Keratinocyte (primary cell): ENCODE measurements around the gene AOPEP. TPM values are rescaled to one million over a fixed set of nuclear protein-coding genes. Genes with fewer than 3 reads are reported as not detected.
A peak's percentile ranks its signal among the peaks of the same experiment; 100 is the strongest.

Experiments used
- DNase-seq: peaks from one replicate; pipeline ENCODE4 v3.0.0-alpha.2; 2011; ENCODE audit warnings: low read depth, missing footprints, low spot score
- FAIRE-seq: peaks from 2 replicates; lab custom pipeline; 2011; peaks lifted over from hg19 to GRCh38; lab: Jason Lieb, UNC
- H2AFZ ChIP-seq: 2 replicates; pipeline ENCODE4 v1.6.0; 2012; ENCODE audit warnings: low read length, control low read depth, inconsistent platforms; ENCODE audit not compliant: control insufficient read depth
- H3K27ac ChIP-seq: 2 replicates; pipeline ENCODE4 v1.5.1; 2011; ENCODE audit warnings: low read length; ENCODE audit not compliant: control insufficient read depth, insufficient read depth
- H3K27me3 ChIP-seq: 3 replicates; pipeline ENCODE4 v1.6.0; 2011; ENCODE audit warnings: low read length; ENCODE audit not compliant: control insufficient read depth, insufficient read depth; ENCODE audit errors: extremely low read depth
- H3K36me3 ChIP-seq, 2 experiments: 2 replicates in 1 of 2; 3 replicates in 1 of 2; pipeline ENCODE4 v1.5.1; 2011; ENCODE audit warnings: low read length in 2 of 2, mild to moderate bottlenecking in 1 of 2; ENCODE audit not compliant: control insufficient read depth in 2 of 2, insufficient read depth in 2 of 2; ENCODE audit errors: extremely low read depth in 1 of 2
- H3K4me1 ChIP-seq: 3 replicates; pipeline ENCODE4 v1.5.1; 2011; ENCODE audit warnings: low read length; ENCODE audit not compliant: control insufficient read depth, insufficient read depth; ENCODE audit errors: extremely low read depth
- H3K4me2 ChIP-seq: 3 replicates; pipeline ENCODE4 v1.6.0; 2011; ENCODE audit warnings: low read depth, low read length; ENCODE audit not compliant: control insufficient read depth, insufficient read depth; ENCODE audit errors: extremely low read depth
- H3K4me3 ChIP-seq, 3 experiments: fragments of 200-600 bp in 1 of 3; sonication (generic) in 1 of 3; 2 replicates in 2 of 3; 3 replicates in 1 of 3; pipeline ENCODE4 v1.5.1; 2011 to 2016; ENCODE audit warnings: low read length in 3 of 3, mild to moderate bottlenecking in 3 of 3, control low read depth in 2 of 3, inconsistent platforms in 1 of 3, low read depth in 1 of 3, mixed read lengths in 1 of 3, mixed run types in 1 of 3, moderate library complexity in 1 of 3; ENCODE audit not compliant: control insufficient read depth in 2 of 3, insufficient read depth in 2 of 3; ENCODE audit errors: extremely low read depth in 1 of 3
- H3K79me2 ChIP-seq: 2 replicates; pipeline ENCODE4 v1.6.0; 2012; ENCODE audit warnings: low read length; ENCODE audit not compliant: control insufficient read depth, insufficient read depth
- H3K9ac ChIP-seq: 3 replicates; pipeline ENCODE4 v1.6.0; 2011; ENCODE audit warnings: low read length; ENCODE audit not compliant: control insufficient read depth, insufficient read depth; ENCODE audit errors: extremely low read depth
- H3K9me1 ChIP-seq: 3 replicates; pipeline ENCODE4 v1.6.0; 2011; ENCODE audit warnings: low read length; ENCODE audit not compliant: control insufficient read depth, insufficient read depth; ENCODE audit errors: extremely low read depth
- H3K9me3 ChIP-seq: 2 replicates; pipeline ENCODE4 v1.5.1; 2012; ENCODE audit warnings: low read depth, low read length; ENCODE audit not compliant: control insufficient read depth
- H4K20me1 ChIP-seq: 3 replicates; pipeline ENCODE4 v1.6.0; 2011; ENCODE audit warnings: low read length; ENCODE audit not compliant: control insufficient read depth, insufficient read depth; ENCODE audit errors: extremely low read depth
- CTCF ChIP-seq, 3 experiments: IDR thresholded peaks in 1 of 3; conservative IDR thresholded peaks in 1 of 3; optimal IDR thresholded peaks in 1 of 3; 2 replicates in 2 of 3; 3 replicates in 1 of 3; pipeline versions ENCODE3 to v1.5.1; 2011; ENCODE audit warnings: low read length in 3 of 3, mild to moderate bottlenecking in 3 of 3, moderate library complexity in 2 of 3, control low read depth in 1 of 3, inconsistent platforms in 1 of 3; ENCODE audit not compliant: insufficient read depth in 2 of 3; ENCODE audit errors: extremely low read depth in 1 of 3
- EZH2 ChIP-seq: IDR thresholded peaks from one replicate; pipeline ENCODE4 v1.6.1; 2012; ENCODE audit warnings: inconsistent platforms, mild to moderate bottlenecking, low read length, moderate library complexity
- dilution Hi-C: fragments of 300-500 bp; cut with MboI; formaldehyde crosslinking; loops from one replicate; pipeline ENCODE4 v1.7.0; 2020; ENCODE audit warnings: low sequenced_read_pairs; ENCODE audit not compliant: extremely low pct_ligation_motif_present
- polyA plus RNA-seq, 5 experiments: library from polyadenylated mRNA; depleted of rRNA in 3 of 5; stranded (reverse) in 3 of 5; stranded (forward) in 1 of 5; unstranded in 1 of 5; fragments of >200 nt; gene quantifications; 1 replicate in 1 of 5; 2 replicates in 3 of 5; 3 replicates in 1 of 5; pipeline versions ENCODE4 v1.2.1 to v1.2.3, GENCODE V29; 2011 to 2012; ENCODE audit warnings: missing spikeins in 2 of 5, low read depth in 1 of 5, low replicate concordance in 1 of 5

The AOPEP gene
- polyA plus RNA-seq, 1 donor (not counting 4 experiments of a cell fraction or from before 2014, with no cell fraction given): 27.0 TPM

DNA sequence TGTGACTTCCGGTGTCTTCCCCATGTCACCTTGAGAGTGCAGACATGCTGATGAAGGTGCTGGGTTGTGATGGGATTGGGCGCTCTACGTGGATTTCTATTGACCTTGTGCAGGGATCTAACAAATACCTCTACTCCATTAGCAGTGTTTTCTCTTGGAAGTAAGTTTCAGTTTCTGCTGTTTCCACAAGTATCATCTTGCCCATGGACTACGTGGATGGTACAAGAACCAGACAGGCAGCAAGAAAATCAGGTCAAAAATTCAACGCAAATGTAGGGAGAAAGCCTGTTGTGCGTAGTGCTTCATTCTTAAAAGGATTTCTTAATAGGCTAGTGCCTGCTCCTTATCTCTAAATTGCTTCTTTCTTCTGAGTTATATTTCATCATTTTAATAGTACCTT is 60.8 kb downstream of the AOPEP start:
- peak overlapping the region; percentile 45 for H3K27ac ChIP-seq
- FAIRE-seq (peak; percentile 69), DNase-seq (no peak)

DNA sequence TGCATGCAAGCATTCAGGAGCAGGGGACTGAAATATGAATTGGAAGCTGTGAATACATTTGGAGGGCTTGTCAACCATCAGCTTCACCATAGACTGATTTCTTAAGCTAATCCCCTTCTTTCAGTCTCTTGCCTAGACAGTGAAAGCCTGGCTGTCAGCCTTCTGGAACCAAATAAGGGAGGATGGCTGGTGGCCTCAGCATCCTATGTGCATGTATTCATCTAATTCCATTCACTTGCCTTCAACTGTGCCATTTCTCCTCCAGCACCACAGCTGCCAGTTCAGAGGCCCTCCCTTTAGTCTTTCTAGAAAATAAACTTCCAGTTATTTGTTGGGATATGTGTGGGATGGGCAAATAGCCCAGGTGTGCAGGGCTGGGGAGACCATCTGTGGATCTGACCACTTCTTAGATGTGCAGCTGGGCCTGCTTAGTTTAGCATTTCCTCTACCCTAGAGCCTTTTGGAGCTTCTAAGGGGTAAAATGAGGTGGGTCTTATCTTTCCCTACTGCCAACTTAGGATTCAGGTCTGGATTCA is 62.1 kb downstream of the AOPEP start:
- H3K4me1 ChIP-seq: peaks cover 19% of the 10 kb centered on the region

More for the DNA sequence above, 60.8 kb downstream of the AOPEP start:
- Histone ChIP-seq H3K27me3 (no peaks in the 10 kb centered on the region), H3K4me3 (peak overlapping the region in 2 of 3 experiments; percentile 48 to 54), H3K79me2 (no peaks in the 10 kb centered on the region), H3K4me2 (peak overlapping the region; percentile 75), H2AFZ (peak overlapping the region; percentile 60), H3K36me3 (no peaks in the 10 kb centered on the region), H3K4me1 (peaks cover 24% of the 10 kb centered on the region), H3K9me1 (no peaks in the 10 kb centered on the region), H4K20me1 (no peaks in the 10 kb centered on the region), H3K9ac (peak overlapping the region; percentile 62), H3K9me3 (no peaks in the 10 kb centered on the region)
- TF ChIP-seq EZH2 (no peak), CTCF (optimal IDR thresholded peaks at IDR 0.05 in 1 of 3, IDR thresholded peaks at IDR 0.05 in 1 of 3, conservative IDR thresholded peaks at IDR 0.05 in 1 of 3; ENCODE audit: extremely low read depth in 1 of 3, insufficient read depth in 2 of 3, low read length in 3 of 3) (no peak)
- dilution Hi-C loops: no loop called here

More for the DNA sequence above, 62.1 kb downstream of the AOPEP start:
- Histone ChIP-seq H3K9me1 (no peaks in the 10 kb centered on the region), H3K9me3 (no peaks in the 10 kb centered on the region), H3K9ac (no peak overlapping the region), H3K4me2 (no peak overlapping the region), H3K27me3 (no peaks in the 10 kb centered on the region), H3K79me2 (no peaks in the 10 kb centered on the region), H2AFZ (no peak overlapping the region), H4K20me1 (no peaks in the 10 kb centered on the region), H3K27ac (no peak overlapping the region), H3K4me3 (no peak overlapping the region), H3K36me3 (no peaks in the 10 kb centered on the region)
- no peak for TF ChIP-seq CTCF (optimal IDR thresholded peaks at IDR 0.05 in 1 of 3, IDR thresholded peaks at IDR 0.05 in 1 of 3, conservative IDR thresholded peaks at IDR 0.05 in 1 of 3; ENCODE audit: extremely low read depth in 1 of 3, insufficient read depth in 2 of 3, low read length in 3 of 3)
- TF ChIP-seq EZH2: no peak
- FAIRE-seq: no peak
- DNase-seq: no peak
- dilution Hi-C loops: no loop called here
